GM13977 (cell line): ENCODE data around the gene ZBTB7C.

ENCODE experiments used
- DNase-seq: peaks from one replicate; pipeline ENCODE4 v3.0.0; 2012; ENCODE audit warnings: low spot score
- CTCF ChIP-seq: IDR thresholded peaks from 2 replicates; pipeline ENCODE4 v1.5.1; 2012; ENCODE audit warnings: mild to moderate bottlenecking, control low read depth; ENCODE audit not compliant: insufficient read depth; ENCODE audit errors: extremely low read depth, missing control alignments
- in situ Hi-C: fragments of 300-500 bp; cut with MboI; formaldehyde crosslinking; loops from one replicate; pipeline ENCODE4 v1.12.0; 2022; ENCODE audit warnings: low sequenced_read_pairs, low pct_unique_long_range_greater_than_20kb, mixed read lengths, inconsistent platforms; ENCODE audit not compliant: unreplicated experiment

The ZBTB7C gene

GRCh38 chr18:48408727-48409590 is at the start of gene ZBTB7C:
Gene ZBTB7C (minus strand): TSS chr18:48409383.
- DNase-seq, result peak; percentile 62
- TF ChIP-seq CTCF, result no peak
- in situ Hi-C loops, result no loop called here

GRCh38 chr18:48456838-48457237 is 47.7 kb upstream of the ZBTB7C start:
- TF ChIP-seq CTCF, result no peak
- no peak for DNase-seq
- in situ Hi-C loops, result no loop called here

GRCh38 chr18:48455555-48456478 is 46.6 kb upstream of the ZBTB7C start:
- no peak for DNase-seq
- TF ChIP-seq CTCF, result no peak
- in situ Hi-C loops, result no loop called here

- in situ Hi-C loops, result no loop called here
- TF ChIP-seq CTCF, result no peak
- DNase-seq, result no peak
These were observed 45.1 kb upstream of the ZBTB7C start for GRCh38 chr18:48454261-48454757.

GRCh38 chr18:48453330-48454066 is 44.3 kb upstream of the ZBTB7C start:
- DNase-seq, result no peak
- in situ Hi-C loops, result no loop called here
- TF ChIP-seq CTCF, result no peak

- in situ Hi-C loops, result no loop called here
- no peak for TF ChIP-seq CTCF
- DNase-seq, result no peak
These were observed 43.7 kb upstream of the ZBTB7C start for GRCh38 chr18:48452861-48453323.
